HG02610 (cell line): ENCODE measurements around the gene TBC1D16.

ENCODE experiments used
- ATAC-seq: cut with Tn5 transposase; IDR thresholded peaks from one replicate; pipeline ENCODE4 v1.9.1; 2021; ENCODE audit warnings: mild to moderate bottlenecking, moderate library complexity; ENCODE audit not compliant: unreplicated experiment

Gene TBC1D16

GRCh38 chr17:79942591-79943346 is 92.9 kb downstream of the TBC1D16 start:
- no peak for ATAC-seq

- no peak for ATAC-seq
These were observed 93.7 kb downstream of the TBC1D16 start for GRCh38 chr17:79942011-79942405.

- ATAC-seq, result no peak
These were observed 94.3 kb downstream of the TBC1D16 start for GRCh38 chr17:79941088-79942010.

- no peak for ATAC-seq
These were observed 95.1 kb downstream of the TBC1D16 start for GRCh38 chr17:79940459-79941087.

GRCh38 chr17:79939755-79940458 is 95.8 kb downstream of the TBC1D16 start:
- ATAC-seq, result no peak

DNA sequence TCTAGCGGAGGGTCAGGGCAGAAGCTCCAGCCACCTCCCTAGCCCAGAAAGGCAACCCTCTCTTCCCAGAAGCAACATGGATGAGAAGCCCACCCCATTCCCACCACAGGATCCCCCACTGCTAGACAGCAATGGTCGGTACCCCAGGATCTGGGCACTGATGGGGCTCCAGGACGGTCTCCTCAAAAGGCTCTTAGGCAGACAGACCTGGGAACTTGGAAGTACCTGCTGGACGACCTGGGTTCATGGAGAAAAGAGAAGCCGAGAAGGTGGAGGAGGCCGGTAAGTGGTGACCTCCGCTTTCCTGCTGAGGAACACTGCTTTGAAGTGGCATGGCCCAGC is 96.6 kb downstream of the TBC1D16 start:
- no peak for ATAC-seq

DNA sequence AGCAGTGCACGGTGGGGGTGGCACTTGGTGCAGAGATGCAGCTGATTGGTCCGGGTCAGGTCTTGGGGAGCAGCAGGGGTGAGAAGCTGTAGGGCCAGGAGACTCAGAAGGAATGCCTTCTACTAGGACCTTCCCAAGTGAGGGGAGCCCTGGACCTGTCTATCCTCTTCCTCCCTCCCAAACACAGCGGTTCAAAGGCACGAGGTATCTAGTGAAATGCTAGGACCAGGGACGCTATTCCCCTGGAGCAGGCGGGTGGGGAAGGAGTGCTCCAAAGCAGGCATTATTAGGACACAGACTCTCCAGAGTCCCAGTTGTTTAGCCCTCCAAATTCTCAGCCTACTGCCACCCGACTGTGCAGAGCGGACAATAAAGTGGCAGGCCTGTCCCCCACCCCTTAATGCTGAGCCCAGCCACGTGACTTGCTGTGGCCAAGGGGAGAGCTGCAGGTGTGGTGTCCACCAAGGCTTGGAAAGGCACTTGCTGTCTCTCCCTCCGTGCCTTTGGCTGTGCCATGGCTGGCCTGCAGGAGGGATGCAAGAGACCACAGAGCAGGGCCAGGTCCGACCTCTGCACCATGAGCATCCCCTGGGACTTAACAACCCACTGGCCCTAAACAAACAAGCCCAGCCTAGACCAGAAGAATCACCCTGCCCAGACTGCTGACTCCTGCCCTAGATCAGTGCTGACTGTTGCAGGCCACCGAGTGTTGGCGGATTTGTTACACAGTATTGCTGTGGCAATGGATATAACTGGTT is 97.2 kb downstream of the TBC1D16 start:
- ATAC-seq, result no peak

DNA sequence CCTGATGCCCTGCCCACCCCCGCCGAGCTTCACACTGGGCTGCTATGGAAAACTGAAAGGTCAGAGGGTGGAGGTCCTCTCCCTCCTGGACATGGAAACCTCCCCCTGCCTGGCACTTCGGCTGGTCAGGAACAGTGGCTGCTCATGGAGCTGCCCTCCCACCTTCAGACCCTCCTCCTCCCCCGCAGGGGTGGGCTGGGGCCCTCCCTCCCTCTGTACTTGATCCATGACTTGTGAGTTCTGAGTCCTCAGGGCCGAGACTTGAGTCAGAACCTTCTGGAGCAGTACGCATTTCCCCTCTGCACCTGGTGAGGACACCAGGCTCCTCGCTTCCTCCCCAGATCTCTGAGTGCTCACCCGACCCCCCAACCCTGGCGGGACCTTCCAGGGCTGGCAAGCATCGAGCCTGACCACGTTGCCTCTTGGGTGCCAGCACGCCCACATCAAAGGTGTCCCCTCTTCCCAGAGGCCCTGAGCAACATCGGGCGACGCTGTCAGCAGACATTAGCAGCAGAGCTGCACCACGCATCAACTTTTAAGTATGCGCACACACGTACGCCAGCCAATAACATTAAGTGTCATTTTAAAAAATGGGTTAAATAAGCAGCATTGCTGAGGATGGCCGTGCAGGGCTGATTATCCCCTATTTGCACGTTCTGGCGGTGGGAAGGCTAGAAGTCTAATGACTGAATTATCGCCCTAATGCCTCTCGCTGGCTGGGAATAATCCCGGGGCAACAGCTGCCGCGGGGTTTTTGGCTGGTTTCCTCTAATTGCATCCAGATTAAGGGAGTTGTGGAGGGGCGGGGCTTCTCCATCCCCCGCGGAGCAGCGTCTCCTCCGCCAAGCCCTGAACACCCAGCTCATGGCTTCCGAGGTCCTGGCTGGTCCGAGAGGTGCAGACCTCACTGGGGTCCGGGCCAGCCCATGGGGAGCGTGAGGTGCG is 98.0 kb downstream of the TBC1D16 start:
- no peak for ATAC-seq

- no peak for ATAC-seq
These were observed 98.9 kb downstream of the TBC1D16 start for GRCh38 chr17:79936641-79937381.

DNA sequence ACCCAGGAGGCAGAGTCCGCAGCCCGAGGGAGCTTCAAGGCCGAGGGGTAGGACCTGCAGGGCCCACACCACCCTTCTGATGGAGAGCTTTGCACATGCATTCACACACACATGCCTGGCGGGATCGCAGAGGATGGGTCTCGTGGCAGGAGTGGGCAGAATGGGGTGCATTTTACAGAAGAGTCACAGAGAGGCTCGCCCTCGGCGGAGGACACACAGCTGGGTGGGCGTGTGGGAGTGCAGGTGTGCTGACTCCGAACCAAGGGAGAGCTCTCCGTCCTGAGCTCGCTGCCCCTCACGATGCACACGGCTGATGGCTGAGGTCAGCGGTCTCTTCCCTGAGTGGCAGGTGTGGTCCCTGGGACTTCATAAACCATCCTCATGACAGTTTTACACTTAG is 99.6 kb downstream of the TBC1D16 start:
- no peak for ATAC-seq

GRCh38 chr17:79935197-79935885 is 100.3 kb downstream of the TBC1D16 start:
- no peak for ATAC-seq

DNA sequence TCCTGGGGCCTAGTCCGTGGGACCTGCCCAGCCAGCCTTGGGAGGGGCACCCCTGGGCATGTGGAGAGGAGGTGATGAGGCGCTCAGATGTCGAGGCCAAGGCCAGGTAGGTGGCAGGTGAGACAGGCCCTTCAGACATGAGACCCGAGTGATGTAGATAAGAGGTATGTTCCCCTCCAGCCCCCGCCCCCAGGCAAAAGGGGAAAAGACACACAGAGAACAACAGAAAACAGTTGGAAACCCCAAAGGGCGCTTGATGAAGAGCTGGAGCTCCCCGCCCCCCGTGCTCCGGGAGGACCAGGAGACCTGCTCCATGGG is 101.1 kb downstream of the TBC1D16 start:
- ATAC-seq, result no peak

- ATAC-seq, result no peak
These were observed 101.6 kb downstream of the TBC1D16 start for GRCh38 chr17:79933863-79934652.

DNA sequence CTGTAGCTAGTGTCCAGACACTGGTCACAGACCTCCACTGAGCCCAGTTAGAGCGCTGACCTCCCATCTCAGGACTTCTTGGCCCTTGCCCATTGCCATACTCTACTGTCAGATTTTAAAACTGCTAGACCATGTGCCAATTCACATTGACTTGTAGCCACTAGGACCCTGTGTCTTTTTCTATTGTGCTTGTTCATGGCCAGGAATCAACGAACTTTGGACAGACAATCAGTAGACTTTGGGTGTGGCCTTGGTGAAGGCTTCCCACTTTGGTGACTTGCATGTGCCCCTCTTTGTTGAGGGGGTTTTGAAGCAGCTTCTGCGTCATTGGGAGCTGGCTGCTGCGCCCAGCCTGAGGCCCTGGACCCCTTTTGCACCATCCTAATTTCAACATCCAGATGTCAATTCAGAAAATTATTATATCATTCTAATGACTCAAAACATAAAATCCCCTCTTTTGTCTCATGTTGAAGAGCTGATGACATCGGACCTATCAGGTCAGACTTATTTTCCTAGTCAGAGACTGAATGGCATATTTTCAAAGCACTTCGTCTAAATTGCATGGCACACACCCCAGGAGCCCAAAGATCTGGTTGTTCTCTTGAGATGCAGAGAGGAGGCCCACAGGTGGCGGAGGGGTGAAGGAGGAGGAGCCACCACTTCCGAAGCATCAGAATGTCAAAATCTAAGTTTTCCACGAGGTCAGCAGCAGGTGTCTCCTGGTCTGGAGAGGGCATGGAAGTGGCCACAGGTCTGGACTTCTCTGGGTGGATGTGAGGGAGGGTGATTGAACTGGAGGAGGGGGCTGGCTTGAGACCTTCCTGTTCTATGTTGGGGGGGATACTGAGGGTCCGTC is 103.0 kb downstream of the TBC1D16 start:
- no peak for ATAC-seq

DNA sequence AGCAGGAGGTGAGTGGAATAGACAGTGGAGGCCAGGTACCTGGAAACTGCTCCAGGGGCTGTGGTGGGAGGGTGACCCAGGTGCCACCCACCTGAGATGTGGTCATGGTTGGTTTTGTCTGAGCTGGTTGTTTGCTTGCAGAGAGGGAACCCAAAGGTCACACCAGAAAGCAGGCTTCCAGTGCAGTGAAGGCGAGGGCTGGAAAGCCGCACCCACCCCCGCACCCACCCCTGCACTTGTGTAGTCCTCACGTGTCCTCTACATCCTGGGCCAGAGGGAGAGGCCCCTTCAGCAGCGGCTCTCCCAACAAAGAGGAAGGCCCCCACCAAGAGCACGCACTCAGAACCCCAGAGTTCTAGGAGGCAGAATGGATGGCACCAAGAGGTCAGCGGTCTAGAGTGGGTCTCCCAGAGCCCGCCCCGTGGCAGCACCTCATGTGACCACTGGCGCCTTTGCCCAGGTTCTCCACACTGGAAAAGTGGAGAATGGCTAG is 103.8 kb downstream of the TBC1D16 start:
- no peak for ATAC-seq
